Cardiac muscle cell (in vitro differentiated cells and primary cell): ENCODE data around the gene KCNJ10. TPM values are rescaled to one million over a fixed set of nuclear protein-coding genes. Genes with fewer than 3 reads are reported as not detected.

Experiments used
- DNase-seq, 2 donors: peaks; one replicate each; pipeline versions ENCODE4 v3.0.0 to v3.0.0-alpha.2; 2010 to 2017; ENCODE audit warnings: low read depth in 1 of 2, low spot score in 1 of 2
- H3K27ac ChIP-seq: fragments of 200-600 bp; sonication (generic); 2 replicates; pipeline ENCODE4 v1.5.1; 2016
- H3K27me3 ChIP-seq: fragments of 200-600 bp; sonication (generic); 2 replicates; pipeline ENCODE4 v1.6.0; 2016; ENCODE audit warnings: control low read depth
- H3K36me3 ChIP-seq: fragments of 200-600 bp; sonication (generic); 2 replicates; pipeline ENCODE4 v1.5.1; 2016; ENCODE audit warnings: control low read depth
- H3K4me1 ChIP-seq: fragments of 200-600 bp; sonication (generic); 2 replicates; pipeline ENCODE4 v1.8.1; 2017; ENCODE audit warnings: low read depth, mild to moderate bottlenecking, mixed run types
- H3K4me3 ChIP-seq: fragments of 200-600 bp; sonication (generic); 2 replicates; pipeline ENCODE4 v1.5.1; 2016; ENCODE audit warnings: mild to moderate bottlenecking
- H3K9me3 ChIP-seq: fragments of 200-600 bp; sonication (generic); 2 replicates; pipeline ENCODE4 v1.5.1; 2017; ENCODE audit warnings: low read depth, mild to moderate bottlenecking, control low read depth
- polyA plus RNA-seq: library from polyadenylated mRNA; unstranded; fragments of >200 nt; fragmentation: Nextera tagmentation; extraction: Ambion mirVana; gene quantifications from 2 replicates; pipeline ENCODE4 v1.2.1, GENCODE V29; 2016
- total RNA-seq: library from RNA; depleted of rRNA; stranded (reverse); fragments of >200 nt; gene quantifications from 2 replicates; pipeline ENCODE4 v1.2.3, GENCODE V29; 2016
- TF ChIP-seq, protein P1 (sequence below): IDR thresholded peaks from 2 replicates; pipeline ENCODE4 v1.5.1; 2012; ENCODE audit warnings: low read depth, mild to moderate bottlenecking, low read length

Gene KCNJ10
- total and polyA plus RNA-seq, 2 experiments from 2014 or later: 0.35 to 0.42 TPM

GRCh38 chr1:160091666-160092223 is 21.8 kb upstream of the KCNJ10 start:
- no peaks in the 10 kb centered on the region for H3K9me3 ChIP-seq
- no peaks in the 10 kb centered on the region for H3K27me3 ChIP-seq
- no peaks in the 10 kb centered on the region for H3K36me3 ChIP-seq
- DNase-seq: no peak
- no peaks in the 10 kb centered on the region for H3K4me1 ChIP-seq
- TF ChIP-seq, protein P1, sequence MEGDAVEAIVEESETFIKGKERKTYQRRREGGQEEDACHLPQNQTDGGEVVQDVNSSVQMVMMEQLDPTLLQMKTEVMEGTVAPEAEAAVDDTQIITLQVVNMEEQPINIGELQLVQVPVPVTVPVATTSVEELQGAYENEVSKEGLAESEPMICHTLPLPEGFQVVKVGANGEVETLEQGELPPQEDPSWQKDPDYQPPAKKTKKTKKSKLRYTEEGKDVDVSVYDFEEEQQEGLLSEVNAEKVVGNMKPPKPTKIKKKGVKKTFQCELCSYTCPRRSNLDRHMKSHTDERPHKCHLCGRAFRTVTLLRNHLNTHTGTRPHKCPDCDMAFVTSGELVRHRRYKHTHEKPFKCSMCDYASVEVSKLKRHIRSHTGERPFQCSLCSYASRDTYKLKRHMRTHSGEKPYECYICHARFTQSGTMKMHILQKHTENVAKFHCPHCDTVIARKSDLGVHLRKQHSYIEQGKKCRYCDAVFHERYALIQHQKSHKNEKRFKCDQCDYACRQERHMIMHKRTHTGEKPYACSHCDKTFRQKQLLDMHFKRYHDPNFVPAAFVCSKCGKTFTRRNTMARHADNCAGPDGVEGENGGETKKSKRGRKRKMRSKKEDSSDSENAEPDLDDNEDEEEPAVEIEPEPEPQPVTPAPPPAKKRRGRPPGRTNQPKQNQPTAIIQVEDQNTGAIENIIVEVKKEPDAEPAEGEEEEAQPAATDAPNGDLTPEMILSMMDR: no peak
- H3K27ac ChIP-seq: no peak overlapping the region
- H3K4me3 ChIP-seq: no peak overlapping the region

GRCh38 chr1:160090760-160091159 is 20.8 kb upstream of the KCNJ10 start:
- H3K4me1 ChIP-seq: no peaks in the 10 kb centered on the region
- H3K4me3 ChIP-seq: no peak overlapping the region
- H3K36me3 ChIP-seq: no peaks in the 10 kb centered on the region
- no peak for DNase-seq
- H3K9me3 ChIP-seq: no peaks in the 10 kb centered on the region
- TF ChIP-seq, protein P1: no peak
- peaks cover 2% of the 10 kb centered on the region for H3K27me3 ChIP-seq
- H3K27ac ChIP-seq: no peak overlapping the region

DNA sequence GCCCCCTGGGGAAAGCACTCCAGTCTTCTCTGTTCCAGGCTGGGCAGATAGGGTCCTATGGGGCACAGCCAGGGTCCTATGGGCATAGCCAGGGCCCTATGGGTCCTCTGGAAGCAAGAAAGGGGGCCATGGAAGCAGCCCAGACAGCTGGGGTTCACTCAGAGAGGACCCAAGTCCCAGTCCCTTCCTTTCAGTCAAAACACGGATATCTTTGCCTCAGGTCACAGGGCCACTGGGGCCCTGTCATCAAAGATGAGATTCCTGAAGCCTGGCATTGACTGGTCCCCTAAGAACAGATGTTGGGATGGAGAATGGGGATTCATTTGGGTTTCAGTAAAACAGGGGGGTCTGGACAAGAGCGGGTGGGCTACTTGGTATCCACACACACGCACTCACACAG is 19.9 kb upstream of the KCNJ10 start:
- no peaks in the 10 kb centered on the region for H3K4me1 ChIP-seq
- no peaks in the 10 kb centered on the region for H3K36me3 ChIP-seq
- no peaks in the 10 kb centered on the region for H3K9me3 ChIP-seq
- H3K27me3 ChIP-seq: peaks cover 9% of the 10 kb centered on the region
- TF ChIP-seq, protein P1: no peak
- H3K4me3 ChIP-seq: no peak overlapping the region
- DNase-seq: no peak
- H3K27ac ChIP-seq: no peak overlapping the region

- no peak overlapping the region for H3K27ac ChIP-seq
- TF ChIP-seq, protein P1: no peak
- no peak overlapping the region for H3K4me3 ChIP-seq
- H3K4me1 ChIP-seq: no peaks in the 10 kb centered on the region
- H3K9me3 ChIP-seq: no peaks in the 10 kb centered on the region
- no peaks in the 10 kb centered on the region for H3K36me3 ChIP-seq
- peaks cover 36% of the 10 kb centered on the region for H3K27me3 ChIP-seq
- DNase-seq: no peak
These were observed 17.2 kb upstream of the KCNJ10 start for GRCh38 chr1:160087118-160087662.

DNA sequence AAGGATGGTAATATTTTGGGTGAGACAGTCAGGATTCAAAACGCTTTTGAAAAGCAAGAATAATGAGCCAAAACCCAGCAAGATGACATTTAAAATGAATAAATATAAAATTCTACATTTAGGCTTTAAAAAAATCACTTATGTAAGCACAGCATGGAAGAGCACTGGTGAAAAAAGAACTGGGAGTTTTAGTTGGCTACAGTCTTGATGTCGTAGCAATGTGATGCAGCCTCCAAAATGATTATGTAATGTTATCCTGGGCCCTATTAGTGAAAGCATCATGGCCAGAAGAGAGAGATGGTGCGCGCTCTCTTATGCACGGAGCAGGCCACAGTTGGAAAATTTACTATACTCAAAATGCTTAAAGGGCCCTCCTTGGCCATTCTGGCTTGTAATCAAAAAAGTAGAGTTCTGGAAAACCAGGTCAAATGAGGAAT is 16.5 kb upstream of the KCNJ10 start:
- H3K4me1 ChIP-seq: no peaks in the 10 kb centered on the region
- H3K4me3 ChIP-seq: no peak overlapping the region
- no peak for DNase-seq
- no peaks in the 10 kb centered on the region for H3K36me3 ChIP-seq
- TF ChIP-seq, protein P1: no peak
- H3K27me3 ChIP-seq: peaks cover 43% of the 10 kb centered on the region
- no peak overlapping the region for H3K27ac ChIP-seq
- no peaks in the 10 kb centered on the region for H3K9me3 ChIP-seq
